ENCODE measurements around the gene INO80. TPM values are rescaled to one million over a fixed set of nuclear protein-coding genes. Genes with fewer than 3 reads are reported as not detected.

INO80 gene
- total RNA-seq, 1 experiment from 2014 or later, result 27.3 TPM

DNA sequence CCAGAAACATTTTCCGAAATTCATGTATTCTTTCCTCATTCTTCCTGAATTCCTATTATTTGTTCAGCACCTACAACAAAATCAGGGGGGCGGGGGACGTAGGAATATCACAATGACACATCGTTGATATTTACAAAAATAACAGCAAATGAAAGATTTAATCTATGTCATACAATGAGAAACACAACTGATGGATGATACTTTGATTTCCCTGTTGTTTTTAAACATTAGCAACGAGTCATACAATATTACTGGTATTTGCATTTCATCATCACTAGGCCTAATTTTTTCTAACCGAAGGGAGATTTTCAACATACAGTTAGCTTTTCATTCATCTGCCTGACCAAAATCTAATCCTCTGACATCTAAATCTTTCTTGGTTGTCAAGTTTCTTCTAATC lies 45.3 kb upstream of the INO80 start:
- Histone ChIP-seq H3K27ac (ENCODE audit: low read depth, low read length, poor library complexity, severe bottlenecking) (no peak overlapping the region), H3K36me3 (ENCODE audit: insufficient read depth, low read length, poor library complexity, severe bottlenecking) (no peaks in the 10 kb centered on the region), H3K4me3 (ENCODE audit: low read depth, low read length, poor library complexity, severe bottlenecking) (no peak overlapping the region), H3K4me1 (ENCODE audit: insufficient read depth, low read length, poor library complexity, severe bottlenecking) (peaks cover 12% of the 10 kb centered on the region), H3K9me3 (ENCODE audit: low read depth, low read length, poor library complexity, severe bottlenecking) (no peaks in the 10 kb centered on the region), H3K27me3 (replicated peaks; ENCODE audit: insufficient read depth, low read depth, low read length, poor library complexity) (no peaks in the 10 kb centered on the region)
- TF ChIP-seq EZH2 (IDR thresholded peaks at IDR 0.05; ENCODE audit: borderline replicate concordance, low read depth, low read length, poor library complexity, severe bottlenecking), result no peak
- TF ChIP-seq, protein P1, sequence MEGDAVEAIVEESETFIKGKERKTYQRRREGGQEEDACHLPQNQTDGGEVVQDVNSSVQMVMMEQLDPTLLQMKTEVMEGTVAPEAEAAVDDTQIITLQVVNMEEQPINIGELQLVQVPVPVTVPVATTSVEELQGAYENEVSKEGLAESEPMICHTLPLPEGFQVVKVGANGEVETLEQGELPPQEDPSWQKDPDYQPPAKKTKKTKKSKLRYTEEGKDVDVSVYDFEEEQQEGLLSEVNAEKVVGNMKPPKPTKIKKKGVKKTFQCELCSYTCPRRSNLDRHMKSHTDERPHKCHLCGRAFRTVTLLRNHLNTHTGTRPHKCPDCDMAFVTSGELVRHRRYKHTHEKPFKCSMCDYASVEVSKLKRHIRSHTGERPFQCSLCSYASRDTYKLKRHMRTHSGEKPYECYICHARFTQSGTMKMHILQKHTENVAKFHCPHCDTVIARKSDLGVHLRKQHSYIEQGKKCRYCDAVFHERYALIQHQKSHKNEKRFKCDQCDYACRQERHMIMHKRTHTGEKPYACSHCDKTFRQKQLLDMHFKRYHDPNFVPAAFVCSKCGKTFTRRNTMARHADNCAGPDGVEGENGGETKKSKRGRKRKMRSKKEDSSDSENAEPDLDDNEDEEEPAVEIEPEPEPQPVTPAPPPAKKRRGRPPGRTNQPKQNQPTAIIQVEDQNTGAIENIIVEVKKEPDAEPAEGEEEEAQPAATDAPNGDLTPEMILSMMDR (conservative IDR thresholded peaks at IDR 0.05; ENCODE audit: low read depth, low read length), result no peak
- no TSS peak for BruUV-seq (replicated peaks)
- intact Hi-C loops (cut with micrococcal nuclease; ENCODE audit: unreplicated experiment), result no loop called here
- POLR2A ChIA-PET (ENCODE audit: low non-redundant PET), result no interaction called here
- no peak for DNase-seq (ENCODE audit: low spot score)
- CTCF ChIA-PET, result no interaction called here

DNA sequence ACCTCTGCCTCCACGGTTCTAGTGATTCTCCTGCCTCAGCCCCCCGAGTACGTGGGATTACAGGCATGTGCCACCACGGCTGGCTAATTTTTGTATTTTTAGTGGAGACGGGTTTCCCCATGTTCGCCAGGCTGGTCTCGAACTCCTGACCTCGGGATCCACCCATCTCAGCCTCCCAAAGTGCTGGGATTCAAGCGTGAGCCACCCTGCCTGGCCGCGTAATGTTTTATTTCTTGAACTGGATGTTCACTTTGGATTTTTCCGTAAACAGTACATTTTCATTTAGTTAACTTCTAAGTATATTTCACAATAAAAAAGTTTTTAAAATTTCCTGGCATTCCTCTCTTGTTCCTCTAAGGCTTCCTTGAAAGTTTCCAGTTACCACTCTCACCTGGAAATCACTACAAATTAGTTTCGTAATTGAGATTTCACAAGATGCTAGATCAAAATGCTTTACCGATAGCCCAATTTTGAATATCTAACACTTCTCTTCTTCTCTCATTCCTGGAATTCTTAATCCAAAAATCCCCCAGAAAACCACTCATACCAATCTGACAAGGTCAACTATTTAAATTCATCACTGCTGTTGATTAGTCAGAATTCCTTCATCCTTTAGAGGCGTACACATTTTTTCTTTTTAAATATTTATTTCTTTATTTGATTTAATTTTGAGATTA lies 44.7 kb upstream of the INO80 start:
- no peak for TF ChIP-seq EZH2 (IDR thresholded peaks at IDR 0.05; ENCODE audit: borderline replicate concordance, low read depth, low read length, poor library complexity, severe bottlenecking)
- TF ChIP-seq, protein P1 (conservative IDR thresholded peaks at IDR 0.05; ENCODE audit: low read depth, low read length), result no peak
- Histone ChIP-seq H3K4me3 (ENCODE audit: low read depth, low read length, poor library complexity, severe bottlenecking) (no peak overlapping the region), H3K9me3 (ENCODE audit: low read depth, low read length, poor library complexity, severe bottlenecking) (no peaks in the 10 kb centered on the region), H3K27ac (ENCODE audit: low read depth, low read length, poor library complexity, severe bottlenecking) (no peak overlapping the region), H3K4me1 (ENCODE audit: insufficient read depth, low read length, poor library complexity, severe bottlenecking) (peaks cover 12% of the 10 kb centered on the region), H3K36me3 (ENCODE audit: insufficient read depth, low read length, poor library complexity, severe bottlenecking) (no peaks in the 10 kb centered on the region), H3K27me3 (replicated peaks; ENCODE audit: insufficient read depth, low read depth, low read length, poor library complexity) (no peaks in the 10 kb centered on the region)
- CTCF ChIA-PET, result no interaction called here
- DNase-seq (ENCODE audit: low spot score), result no peak
- POLR2A ChIA-PET (ENCODE audit: low non-redundant PET), result no interaction called here
- intact Hi-C loops (cut with micrococcal nuclease; ENCODE audit: unreplicated experiment), result no loop called here
- BruUV-seq (replicated peaks), result no TSS peak

DNA sequence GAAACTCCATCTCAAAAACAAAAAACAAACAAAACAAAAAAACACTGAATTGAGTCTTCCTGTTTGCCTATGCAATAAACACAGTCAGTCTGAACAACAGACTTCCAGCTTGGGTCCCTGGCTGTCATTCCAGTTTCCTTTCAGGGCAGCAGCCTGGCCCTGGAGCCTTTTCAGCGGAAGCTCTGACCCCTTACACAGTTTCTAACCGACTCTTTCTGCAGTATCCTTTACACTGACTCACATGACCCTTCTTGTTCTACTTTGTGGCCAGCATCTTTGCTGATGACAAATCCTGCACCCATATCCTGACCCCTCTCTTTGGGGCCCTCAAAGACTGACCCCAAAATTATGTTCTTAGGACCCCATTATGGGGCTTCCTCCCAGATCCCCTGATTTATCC lies 38.3 kb upstream of the INO80 start:
- Histone ChIP-seq H3K36me3 (ENCODE audit: insufficient read depth, low read length, poor library complexity, severe bottlenecking) (no peaks in the 10 kb centered on the region), H3K4me1 (ENCODE audit: insufficient read depth, low read length, poor library complexity, severe bottlenecking) (no peaks in the 10 kb centered on the region), H3K27ac (ENCODE audit: low read depth, low read length, poor library complexity, severe bottlenecking) (no peak overlapping the region), H3K27me3 (replicated peaks; ENCODE audit: insufficient read depth, low read depth, low read length, poor library complexity) (no peaks in the 10 kb centered on the region), H3K9me3 (ENCODE audit: low read depth, low read length, poor library complexity, severe bottlenecking) (no peaks in the 10 kb centered on the region), H3K4me3 (ENCODE audit: low read depth, low read length, poor library complexity, severe bottlenecking) (no peak overlapping the region)
- DNase-seq (ENCODE audit: low spot score), result no peak
- TF ChIP-seq, protein P1 (conservative IDR thresholded peaks at IDR 0.05; ENCODE audit: low read depth, low read length), result no peak
- TF ChIP-seq EZH2 (IDR thresholded peaks at IDR 0.05; ENCODE audit: borderline replicate concordance, low read depth, low read length, poor library complexity, severe bottlenecking), result no peak
- POLR2A ChIA-PET (ENCODE audit: low non-redundant PET), result no interaction called here
- intact Hi-C loops (cut with micrococcal nuclease; ENCODE audit: unreplicated experiment), result no loop called here
- no TSS peak for BruUV-seq (replicated peaks)
- CTCF ChIA-PET, result no interaction called here

Measured in A673 (cell line).